Peyer's patch (tissue), 4 donors: ENCODE data around the gene POLA1.

Experiments
- CTCF ChIP-seq, 6 experiments: fragments of 450-650 bp in 4 of 6; fragments of 200-600 bp in 2 of 6; sonication (generic) in 1 of 6; IDR thresholded peaks; one replicate each; pipeline ENCODE4 v1.5.1; 2017 to 2019; ENCODE audit warnings: antibody characterized with exemption in 6 of 6, mild to moderate bottlenecking in 3 of 6, moderate library complexity in 1 of 6
- POLR2A ChIP-seq, 2 donors: fragments of 450-650 bp; IDR thresholded peaks; one replicate each; pipeline ENCODE4 v1.5.1; 2017; ENCODE audit warnings: antibody characterized with exemption in 2 of 2, mild to moderate bottlenecking in 2 of 2, moderate library complexity in 2 of 2

DNA sequence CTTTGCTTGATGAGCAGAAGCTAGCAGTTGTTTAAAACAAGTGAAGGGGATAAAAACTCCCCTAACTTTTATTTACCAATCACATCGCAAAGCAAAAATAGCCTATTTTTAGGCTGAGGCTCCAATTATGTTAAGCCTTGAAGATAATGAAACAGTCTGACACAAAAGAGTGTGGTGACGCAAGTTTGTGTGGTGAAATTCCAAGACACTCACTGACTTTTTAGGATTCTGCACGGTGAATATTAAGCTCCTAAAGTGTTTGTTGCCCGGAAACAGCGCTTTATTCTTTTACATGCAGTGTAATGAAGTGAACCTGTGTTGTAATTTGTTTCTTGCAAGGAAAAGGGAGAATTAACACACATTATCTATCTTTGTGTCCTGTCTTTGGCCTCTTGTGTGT, 74.8 kb downstream of the POLA1 start:
- TF ChIP-seq CTCF (IDR thresholded peaks at IDR 0.05) (no peak), POLR2A (IDR thresholded peaks at IDR 0.05) (no peak)
